HG03045 (cell line): ENCODE results near the gene NDST1.

Source experiments
- ATAC-seq: cut with Tn5 transposase; IDR thresholded peaks from one replicate; pipeline ENCODE4 v1.9.1; 2021; ENCODE audit warnings: mild to moderate bottlenecking, moderate library complexity; ENCODE audit not compliant: unreplicated experiment

Gene NDST1

DNA sequence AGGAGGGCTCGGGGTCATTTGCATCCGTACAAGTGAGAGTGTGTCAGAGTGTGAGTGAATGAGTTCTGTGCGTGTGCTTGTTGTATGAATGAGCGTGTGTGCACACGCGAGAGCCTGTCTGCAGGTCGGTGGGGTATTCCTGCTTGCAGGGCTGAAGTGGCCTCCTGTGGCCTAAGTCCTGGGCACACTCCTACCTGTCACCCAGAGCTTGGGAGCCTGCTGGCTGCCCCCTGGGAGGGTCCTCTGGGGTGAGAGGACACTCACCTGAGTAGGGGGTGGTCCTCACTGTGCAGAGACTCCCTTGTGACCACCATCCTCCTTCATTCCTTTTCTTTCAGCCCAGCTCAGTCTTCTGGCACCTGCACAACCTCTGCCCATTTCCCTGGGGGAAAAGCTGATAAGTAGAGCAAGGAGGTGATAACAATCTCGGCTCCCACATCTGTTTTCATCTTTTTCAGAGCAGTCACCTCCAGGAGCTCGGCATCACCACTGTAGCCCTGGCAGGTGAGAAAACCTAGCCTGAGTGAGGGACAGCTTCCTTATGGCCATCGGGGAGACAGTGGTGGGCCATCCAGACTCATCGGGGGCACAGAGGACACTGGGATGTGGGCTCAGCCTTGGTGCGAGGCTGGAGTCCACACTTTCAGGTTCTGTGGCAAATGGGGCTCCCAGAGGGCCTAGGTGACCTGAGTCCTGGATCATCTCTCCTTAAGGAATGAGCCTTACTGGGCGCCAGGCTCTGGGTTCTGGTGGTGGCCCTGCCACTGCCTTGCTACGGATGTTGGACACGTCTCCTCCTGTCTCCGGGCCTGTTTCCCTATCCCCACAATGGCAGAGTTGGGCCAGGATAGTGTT is 93.8 kb downstream of the NDST1 start:
- ATAC-seq: no peak

DNA sequence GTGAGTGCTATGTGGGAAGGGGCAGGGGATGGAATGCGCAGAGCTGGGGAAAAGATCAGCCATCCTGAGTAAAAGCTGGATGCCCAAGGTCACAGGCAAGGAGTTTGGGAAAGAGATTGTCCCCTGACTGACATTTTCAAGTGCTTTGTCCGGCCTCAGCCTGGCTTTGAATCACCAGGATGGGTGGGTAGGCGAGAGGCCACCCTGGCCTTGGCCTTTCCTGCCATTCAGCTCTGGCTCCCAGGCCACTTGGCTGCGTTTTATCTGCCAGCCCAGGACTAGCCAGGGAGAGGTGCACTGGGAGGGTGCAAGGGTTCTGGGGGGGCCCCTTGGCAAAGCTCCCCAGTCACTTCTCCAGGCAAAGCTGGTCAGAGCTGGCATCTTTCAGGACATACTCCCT is 95.1 kb downstream of the NDST1 start:
- no peak for ATAC-seq

DNA sequence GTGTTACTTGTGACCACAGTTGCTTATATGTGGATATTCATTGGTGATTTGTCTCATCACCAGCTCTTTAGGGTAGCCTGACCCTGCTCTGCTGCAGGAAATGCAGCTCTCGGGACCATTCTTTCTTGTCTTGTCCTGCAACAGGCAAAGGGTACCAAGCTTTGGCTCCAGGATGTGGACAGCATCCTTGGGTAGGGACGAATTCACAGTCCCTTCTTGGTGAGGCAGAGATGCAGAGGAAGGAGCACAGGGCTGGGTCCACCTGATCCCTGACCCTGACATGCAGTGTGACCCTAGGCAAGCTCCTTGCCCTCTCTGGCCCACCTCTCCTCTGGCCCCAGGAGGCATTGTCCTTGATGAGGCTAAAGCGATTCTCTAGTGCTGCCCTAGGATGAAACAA is 95.6 kb downstream of the NDST1 start:
- ATAC-seq: no peak

DNA sequence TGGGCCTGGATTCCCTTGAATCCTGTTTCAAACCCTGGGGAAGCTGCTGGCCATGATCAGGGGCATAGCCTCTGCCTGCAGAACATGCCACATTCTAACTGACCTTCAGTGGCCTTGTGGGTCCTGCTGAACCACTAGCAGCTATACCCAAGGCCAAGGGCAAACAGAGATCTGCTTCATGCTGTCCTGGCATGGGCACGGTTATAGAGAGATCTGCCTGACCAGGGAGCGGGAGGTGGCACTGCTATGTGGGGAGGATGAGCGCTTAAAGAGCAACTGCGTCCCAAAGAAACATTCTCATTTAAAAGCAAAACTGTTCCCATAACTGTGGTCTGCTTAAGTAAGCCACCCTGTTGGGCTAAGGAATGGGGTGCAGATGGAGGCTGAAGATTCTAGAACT is 96.1 kb downstream of the NDST1 start:
- ATAC-seq: no peak

DNA sequence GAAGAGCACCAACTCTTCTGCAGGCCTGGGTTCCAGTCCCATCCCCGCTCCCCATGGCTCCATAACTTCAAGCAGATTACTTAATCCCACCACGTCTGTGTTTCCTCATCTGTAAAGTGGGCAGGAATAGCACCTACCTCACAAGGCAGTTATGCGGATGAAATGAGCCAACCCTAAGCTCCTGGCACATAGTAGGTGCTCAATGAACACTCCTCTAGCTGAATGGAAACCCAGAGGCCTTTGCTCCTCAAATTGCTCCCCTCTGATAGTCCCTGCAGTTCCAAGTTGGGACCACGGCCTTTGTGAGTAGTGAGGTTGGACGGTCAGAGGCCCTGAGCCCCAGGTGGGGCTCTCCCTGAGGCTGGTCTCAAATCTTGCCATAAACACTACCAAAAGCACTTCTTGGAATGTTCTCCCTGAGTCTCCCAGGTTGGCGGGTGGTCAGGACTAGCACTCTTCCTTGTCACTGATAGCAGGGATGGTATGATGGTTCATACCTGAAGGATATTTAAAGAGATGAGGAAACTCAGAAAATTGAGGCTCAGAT is 97.0 kb downstream of the NDST1 start:
- no peak for ATAC-seq

DNA sequence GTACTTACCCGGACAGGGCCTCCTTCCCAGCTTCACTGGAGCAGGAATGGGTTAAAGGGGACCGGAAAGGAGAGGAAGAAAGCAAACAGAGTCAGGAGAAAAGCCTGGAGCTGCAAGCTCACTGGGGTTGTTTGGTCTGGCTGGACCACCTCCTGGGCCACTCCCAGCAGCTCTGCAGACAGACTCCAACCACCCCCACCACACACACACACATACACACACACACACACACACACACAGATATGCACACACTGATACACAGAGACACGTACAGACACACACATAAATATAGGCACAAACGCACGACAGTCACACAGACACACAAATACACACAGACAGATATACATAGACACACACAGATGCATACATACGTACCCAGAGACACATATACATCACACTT is 97.6 kb downstream of the NDST1 start:
- no peak for ATAC-seq

DNA sequence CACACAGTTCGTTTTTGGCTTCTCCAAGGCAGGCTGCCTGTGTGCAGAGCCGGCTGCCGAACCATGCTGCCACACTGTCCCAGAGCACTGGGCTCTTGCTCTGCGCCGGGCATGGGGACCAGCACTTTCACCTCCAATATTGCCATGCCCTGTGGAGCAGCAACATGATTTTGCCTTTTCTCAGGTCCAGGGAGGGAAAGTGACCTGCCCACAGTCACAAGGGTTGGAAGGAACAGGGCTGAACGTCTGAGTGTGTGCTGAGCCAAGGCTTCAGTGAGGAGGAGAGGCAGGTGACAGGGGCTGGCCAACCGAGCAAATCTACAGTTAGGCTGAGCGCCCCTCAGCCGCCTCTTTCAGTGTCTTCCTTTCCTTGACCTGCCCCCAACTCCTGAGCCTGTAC is 98.5 kb downstream of the NDST1 start:
- no peak for ATAC-seq

DNA sequence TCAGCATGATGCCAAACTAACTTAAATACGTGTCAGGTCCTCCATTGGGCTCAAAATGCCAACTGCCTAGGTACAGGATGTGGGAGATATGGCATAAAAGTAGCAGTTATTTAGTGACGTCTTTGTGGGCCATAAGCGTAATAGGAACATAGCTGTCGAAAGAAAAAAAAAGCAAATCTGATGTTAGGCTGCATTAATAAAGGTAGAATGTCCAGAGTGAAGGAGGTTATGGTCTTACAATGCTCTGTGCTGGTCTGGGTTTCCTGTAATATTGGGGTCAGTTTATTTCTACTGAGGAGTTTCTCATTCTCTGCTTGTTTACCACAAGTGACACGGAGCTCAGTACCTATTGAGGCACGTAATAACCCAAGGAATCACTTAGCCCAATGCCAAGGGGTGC is 99.2 kb downstream of the NDST1 start:
- no peak for ATAC-seq
